CD4-positive, alpha-beta T cell treated with Interleukin-15 for 1 hour (primary cell): Measurements from ENCODE around the gene FIBCD1.

Experiments
- DNase-seq: peaks from one replicate; pipeline ENCODE4 v3.0.0-alpha.2; 2020

Gene FIBCD1

DNA sequence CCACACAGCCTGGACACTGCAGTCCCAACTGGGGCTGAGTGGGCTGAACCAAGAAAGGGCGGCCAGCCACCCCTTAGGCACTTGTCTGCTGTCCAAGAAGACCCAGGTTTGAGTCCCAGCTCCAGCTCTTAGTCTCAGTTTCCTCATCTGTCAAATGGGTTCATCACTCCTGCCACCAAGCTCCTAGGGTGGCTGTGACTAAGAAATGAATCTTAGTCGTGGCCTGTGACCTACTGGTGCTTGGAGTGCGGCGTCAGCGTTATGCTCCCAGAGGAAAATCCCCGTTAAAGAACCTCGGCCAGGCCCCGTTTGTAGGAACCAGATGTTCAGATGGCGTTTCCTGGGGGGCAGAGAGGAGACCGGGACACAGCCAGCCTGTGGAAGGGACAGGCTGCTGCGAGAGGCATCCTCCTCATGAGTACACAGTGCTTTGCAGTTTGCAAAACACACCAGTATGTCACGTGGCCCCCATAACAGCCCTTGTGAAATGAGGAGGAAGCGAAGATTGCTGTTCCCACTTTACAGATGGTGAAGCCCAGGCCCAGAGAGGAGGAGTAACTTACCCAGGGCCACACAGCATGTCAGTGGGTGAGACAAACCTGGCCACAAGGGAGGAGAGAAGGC, 3.3 kb downstream of the FIBCD1 start:
- no peak for DNase-seq

- DNase-seq = no peak
Observed at GRCh38 chr9:130934702-130935647, 4.1 kb downstream of the FIBCD1 start.

GRCh38 chr9:130934246-130934645, 4.8 kb downstream of the FIBCD1 start:
- DNase-seq = no peak

DNA sequence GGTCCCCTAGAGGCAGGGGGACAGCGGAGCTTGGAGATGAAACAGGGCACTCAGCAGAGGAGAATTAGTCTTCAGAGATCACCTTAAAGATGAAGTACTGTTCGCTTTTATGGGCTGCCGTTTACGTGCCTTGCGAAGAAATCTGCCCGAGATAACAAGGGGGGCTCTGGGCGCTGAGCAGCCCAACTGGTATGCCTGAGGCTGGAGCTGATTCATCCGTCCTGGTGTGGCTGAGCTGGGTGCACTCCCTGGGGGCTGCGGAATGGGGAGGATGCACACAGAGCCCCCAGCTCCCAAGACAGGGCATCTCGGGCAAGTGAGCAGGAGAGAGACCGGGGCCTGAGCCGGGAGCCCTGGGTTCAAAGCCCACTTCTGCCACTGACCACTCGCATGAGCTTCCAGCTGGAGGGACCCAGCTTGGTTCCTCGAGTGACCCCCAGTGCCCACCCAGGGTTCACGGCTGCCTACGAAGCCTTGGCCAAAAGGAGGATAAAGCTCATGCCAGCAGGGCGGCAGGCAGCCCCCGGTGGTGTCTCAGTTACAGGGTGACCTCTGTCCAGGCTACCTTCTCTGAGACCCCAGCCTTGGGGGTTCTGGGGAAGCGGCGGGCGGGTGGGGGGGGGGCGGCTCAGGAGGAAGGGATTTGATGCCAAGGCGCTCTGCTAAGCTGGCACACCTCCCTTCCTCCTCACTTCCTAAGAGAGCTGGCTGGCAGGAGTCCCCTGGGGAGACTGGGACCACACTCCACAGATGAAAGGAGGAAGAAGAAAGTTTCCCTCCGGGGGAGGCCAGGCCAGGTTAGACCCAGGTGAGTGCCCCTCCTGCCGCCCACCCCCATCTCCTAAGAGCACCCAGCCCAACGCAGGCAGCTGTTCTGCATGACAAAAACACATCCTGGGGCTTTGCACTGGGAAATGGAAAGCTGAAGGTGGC, 5.7 kb downstream of the FIBCD1 start:
- no peak for DNase-seq

DNA sequence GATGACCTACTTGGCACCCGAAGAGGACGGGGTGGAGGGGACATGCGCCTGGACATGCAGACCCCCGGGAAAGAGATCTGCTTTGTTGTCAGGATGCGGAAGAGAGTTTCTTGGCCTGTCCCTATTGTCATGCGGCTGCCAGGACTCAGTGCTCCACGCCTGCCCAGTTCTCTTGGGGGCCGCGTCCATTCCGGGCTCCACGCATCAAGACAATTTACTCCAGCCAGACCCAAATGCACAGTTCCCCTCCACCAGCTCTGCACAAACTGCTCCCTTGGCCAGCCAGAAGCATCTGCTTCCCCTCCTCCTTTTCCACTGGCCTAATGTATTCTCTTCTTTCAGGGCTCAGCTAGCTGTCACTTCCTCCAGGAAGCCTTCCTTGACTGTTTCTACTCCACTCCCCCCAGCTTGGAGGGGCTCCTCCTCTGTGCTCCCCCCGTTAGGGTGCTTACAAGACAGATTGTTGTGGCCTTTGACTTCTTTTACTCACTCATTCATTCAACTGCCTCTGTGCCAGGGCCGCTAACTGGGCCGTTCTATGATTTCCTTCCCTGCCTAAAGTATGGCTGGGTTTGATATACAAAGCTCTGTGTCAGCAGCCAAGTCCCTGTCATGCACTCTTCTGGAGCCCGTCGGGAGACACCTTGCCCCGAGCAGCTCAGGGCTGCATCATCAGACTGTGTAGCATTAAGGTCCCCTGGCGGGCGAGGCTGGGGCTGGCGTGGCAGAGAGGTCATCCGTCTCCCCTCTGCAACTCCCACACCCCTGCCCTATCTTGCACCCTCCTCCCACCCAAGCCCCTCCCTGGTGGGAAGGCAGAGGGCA, 6.6 kb downstream of the FIBCD1 start:
- no peak for DNase-seq

DNA sequence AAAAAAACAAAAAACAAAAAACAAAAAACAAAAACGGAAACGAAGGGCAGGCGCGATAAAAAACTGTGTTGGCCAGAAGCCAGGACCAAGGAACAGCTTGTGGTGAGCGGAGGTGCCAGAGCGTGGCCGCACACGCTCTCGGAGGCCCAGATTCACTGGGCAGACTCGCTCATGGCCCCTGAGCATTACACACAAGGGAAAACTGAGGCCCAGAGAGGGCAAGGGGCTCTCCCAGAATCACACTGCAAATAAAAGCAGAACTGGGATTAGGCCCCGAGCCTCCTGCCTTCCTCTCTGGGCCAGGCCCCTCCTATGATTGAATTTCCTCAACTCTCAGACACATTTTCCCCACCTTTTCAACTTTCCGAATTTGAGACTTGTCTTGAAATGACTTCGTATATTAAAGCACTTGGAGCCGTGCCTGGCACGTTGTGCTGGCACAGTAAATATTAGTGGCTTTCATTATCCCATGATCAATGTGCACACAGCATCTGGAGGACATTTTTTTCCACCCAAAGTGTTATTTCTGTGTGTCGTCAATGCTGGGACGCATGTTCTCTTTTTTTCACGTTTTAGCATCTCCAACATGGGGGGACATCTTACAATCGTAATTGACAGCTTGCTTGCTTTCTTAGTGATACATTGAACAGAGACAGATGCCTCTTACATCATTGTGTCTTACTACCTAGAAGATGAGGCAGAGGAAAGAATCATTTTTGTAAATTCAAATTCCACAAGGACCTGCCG, 7.4 kb downstream of the FIBCD1 start:
- no peak for DNase-seq

- DNase-seq = no peak
Observed at GRCh38 chr9:130930804-130931349, 8.2 kb downstream of the FIBCD1 start.

- DNase-seq = no peak
Observed at GRCh38 chr9:130930132-130930803, 8.8 kb downstream of the FIBCD1 start.

DNA sequence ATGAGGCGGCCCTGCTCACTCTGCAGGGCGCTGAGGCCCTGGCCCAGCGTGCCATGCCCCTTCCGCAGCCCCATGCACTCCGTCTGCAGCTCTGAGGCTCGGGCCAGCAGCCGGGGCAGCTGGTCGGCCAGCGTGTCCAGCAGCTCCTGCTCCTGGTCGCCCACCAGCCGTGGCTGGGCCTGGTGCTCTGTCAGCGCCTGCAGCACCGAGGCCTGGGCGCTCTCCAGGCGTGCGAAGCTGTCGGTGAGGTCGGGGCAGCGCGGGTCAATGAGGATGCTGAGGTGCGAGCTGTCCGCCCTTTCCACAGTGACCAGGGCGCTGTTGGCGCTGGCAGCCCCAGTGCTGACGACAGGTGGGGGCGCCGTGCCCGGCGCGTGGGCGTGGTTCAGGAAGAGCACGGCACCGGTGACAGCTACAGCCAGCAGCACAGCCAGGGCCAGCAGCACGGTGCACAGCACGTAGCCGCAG, 9.4 kb downstream of the FIBCD1 start:
- DNase-seq = no peak

- no peak for DNase-seq
Observed at GRCh38 chr9:130927995-130928900, 10.8 kb downstream of the FIBCD1 start.

DNA sequence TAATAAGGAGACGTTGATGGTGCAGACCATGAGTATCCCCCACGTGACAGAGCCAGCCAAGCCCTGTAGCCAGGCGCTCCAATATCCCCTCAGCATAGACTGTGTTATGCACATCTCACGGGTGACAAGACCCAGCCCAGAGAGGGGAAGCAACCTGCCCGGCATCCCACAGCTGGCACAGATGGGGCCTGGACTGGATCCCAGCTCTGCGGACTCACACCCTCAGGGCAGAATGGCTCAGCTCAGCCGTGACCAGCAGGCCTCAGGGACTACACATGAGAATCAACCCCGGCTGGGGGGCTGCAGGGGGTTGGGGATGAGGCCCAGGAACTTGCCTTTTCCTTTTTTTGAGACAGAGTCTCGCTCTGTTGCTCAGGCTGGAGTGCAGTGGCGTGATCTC, 11.7 kb downstream of the FIBCD1 start:
- DNase-seq = no peak

DNA sequence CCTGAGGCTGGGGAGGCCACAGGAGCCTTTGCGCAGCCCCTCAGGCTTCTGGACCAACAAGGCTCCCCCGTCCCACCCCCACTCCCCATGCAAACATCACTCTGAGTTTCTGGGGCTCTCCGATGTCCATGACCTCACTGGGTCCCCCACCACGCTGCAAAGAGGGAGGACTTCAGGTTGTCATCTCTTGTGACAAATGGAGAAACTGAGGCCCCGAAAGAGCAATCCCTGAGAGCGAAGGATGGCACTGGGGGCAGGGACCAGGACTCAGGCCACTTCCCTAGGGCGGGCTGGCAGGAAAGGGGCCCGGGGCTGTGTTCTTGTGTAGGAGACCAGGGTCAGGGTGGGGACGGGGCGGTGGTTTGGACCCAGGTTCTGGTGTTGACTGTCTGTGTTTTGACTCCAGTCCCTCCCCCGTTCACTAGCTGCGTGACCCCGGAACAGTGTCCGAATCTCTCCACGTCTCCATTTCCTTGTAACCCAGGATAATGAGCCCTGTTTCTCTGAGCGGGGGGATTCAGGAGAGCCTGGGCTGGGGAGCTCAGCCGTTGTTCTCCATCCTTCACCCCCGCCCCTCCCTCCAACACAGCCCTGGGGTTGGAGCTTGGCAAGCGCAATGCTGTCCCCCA, 13.9 kb downstream of the FIBCD1 start:
- DNase-seq = no peak

- DNase-seq = no peak
Observed at GRCh38 chr9:130924448-130924788, 14.6 kb downstream of the FIBCD1 start.

GRCh38 chr9:130923611-130924447, 15.2 kb downstream of the FIBCD1 start:
- no peak for DNase-seq

DNA sequence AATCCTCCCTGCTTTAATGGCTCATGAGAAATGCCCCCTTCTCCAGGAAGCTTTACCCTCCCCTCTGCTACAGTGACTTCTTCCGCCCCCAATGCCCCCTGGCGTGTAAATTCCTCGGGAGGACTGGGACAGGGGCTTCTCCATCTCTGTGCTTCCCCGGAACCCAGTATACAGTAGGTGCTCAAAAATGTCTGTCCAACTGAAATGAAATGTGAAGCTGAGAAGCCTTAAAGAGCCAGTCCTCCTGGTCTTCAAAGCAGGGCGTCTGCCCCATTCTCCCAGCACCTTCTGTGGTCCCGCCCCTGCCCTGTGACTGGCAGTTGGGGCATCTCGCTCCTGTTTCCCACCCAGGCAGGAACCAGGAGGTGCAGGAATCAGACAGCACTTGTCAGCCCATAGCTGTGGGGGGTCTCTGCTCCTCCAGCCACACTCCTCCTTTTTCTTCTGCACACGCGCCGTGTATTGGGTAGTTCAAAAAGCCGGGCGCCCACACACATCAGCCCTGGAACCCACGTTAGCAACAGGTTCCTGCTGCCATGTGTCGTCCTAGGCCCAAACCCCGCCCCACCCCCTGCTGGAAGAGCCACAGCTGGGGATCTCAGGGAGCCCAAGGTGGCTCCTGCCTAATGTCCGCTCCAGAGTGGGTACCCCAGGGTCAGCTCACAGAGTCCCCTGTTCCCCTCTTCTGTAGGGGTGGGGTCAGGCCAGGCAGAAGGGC, 16.0 kb downstream of the FIBCD1 start:
- no peak for DNase-seq

GRCh38 chr9:130921989-130922892, 16.8 kb downstream of the FIBCD1 start:
- DNase-seq = no peak
